ENCODE measurements around the gene MYBPC2.

DNA sequence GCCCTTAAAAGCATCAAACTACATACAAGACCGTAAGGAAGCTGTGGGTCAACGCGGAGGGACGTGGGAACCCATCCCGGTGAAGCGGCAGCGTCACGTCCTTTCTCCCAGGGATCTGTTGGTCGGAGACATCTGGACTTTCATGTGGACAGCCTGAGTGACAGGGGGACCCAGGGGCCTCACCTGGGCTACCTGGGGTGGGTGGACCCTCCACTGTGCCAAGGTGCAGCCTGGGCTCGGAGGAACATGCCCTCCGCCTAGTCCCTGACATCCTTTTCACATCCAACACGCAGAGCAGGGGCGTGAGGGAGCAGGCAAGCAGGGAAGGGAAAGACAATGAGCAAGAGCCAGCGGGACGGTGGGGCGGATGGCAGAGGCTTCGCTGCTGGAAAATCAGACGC is 57.7 kb downstream of the MYBPC2 start:
- TF ChIP-seq, protein P1, sequence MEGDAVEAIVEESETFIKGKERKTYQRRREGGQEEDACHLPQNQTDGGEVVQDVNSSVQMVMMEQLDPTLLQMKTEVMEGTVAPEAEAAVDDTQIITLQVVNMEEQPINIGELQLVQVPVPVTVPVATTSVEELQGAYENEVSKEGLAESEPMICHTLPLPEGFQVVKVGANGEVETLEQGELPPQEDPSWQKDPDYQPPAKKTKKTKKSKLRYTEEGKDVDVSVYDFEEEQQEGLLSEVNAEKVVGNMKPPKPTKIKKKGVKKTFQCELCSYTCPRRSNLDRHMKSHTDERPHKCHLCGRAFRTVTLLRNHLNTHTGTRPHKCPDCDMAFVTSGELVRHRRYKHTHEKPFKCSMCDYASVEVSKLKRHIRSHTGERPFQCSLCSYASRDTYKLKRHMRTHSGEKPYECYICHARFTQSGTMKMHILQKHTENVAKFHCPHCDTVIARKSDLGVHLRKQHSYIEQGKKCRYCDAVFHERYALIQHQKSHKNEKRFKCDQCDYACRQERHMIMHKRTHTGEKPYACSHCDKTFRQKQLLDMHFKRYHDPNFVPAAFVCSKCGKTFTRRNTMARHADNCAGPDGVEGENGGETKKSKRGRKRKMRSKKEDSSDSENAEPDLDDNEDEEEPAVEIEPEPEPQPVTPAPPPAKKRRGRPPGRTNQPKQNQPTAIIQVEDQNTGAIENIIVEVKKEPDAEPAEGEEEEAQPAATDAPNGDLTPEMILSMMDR (IDR thresholded peaks at IDR 0.05 in 8 of 11, conservative IDR thresholded peaks at IDR 0.05 in 3 of 11): no peak
- TF ChIP-seq POLR2A (IDR thresholded peaks at IDR 0.05) (no peak), POLR2AphosphoS5 (IDR thresholded peaks at IDR 0.05) (peak in 2 of 3 donors; percentile 8 to 31)

Data from spleen (tissue), 7 donors.